A673 (cell line): ENCODE results near the gene GPC1. TPM values are rescaled to one million over a fixed set of nuclear protein-coding genes. Genes with fewer than 3 reads are reported as not detected.

ENCODE experiments used
- BruUV-seq: library from RNA; stranded (reverse); fragments of 400-500 nt; replicated peaks from 2 replicates; lab custom pipeline; 2021; lab: Mats Ljungman, UMichigan
- CTCF ChIA-PET: fragments of 300-600 bp; sonication (Branson Sonifier 250); formaldehyde crosslinking; loops from one replicate; lab custom pipeline; 2022; ENCODE audit warnings: antibody characterized with exemption; lab: Charles Lee
- POLR2A ChIA-PET: fragments of 300-600 bp; sonication (Branson Sonifier 250); formaldehyde crosslinking; loops from one replicate; lab custom pipeline; 2022; ENCODE audit warnings: antibody characterized with exemption; ENCODE audit not compliant: low non-redundant PET; lab: Charles Lee
- DNase-seq: peaks from one replicate; pipeline ENCODE4 v3.0.0-alpha.2; 2015; ENCODE audit warnings: low spot score
- H3K27ac ChIP-seq: fragments of 200-600 bp; sonication (generic); 2 replicates; pipeline ENCODE4 v1.5.1; 2016; ENCODE audit warnings: mixed run types, low read depth, mild to moderate bottlenecking, mixed read lengths, antibody characterized with exemption, low read length; ENCODE audit not compliant: poor library complexity, severe bottlenecking
- H3K27me3 ChIP-seq: fragments of 200-600 bp; sonication (generic); replicated peaks from 2 replicates; pipeline ENCODE4 v1.6.1; 2017; ENCODE audit warnings: mixed run types, low read depth, mild to moderate bottlenecking, mixed read lengths, antibody characterized with exemption, low read length; ENCODE audit not compliant: insufficient read depth, poor library complexity
- H3K36me3 ChIP-seq: fragments of 200-600 bp; sonication (generic); 2 replicates; pipeline ENCODE4 v1.6.1; 2016; ENCODE audit warnings: mixed run types, mild to moderate bottlenecking, mixed read lengths, antibody characterized with exemption, low read length; ENCODE audit not compliant: insufficient read depth, poor library complexity, severe bottlenecking
- H3K4me1 ChIP-seq: fragments of 200-600 bp; sonication (generic); 2 replicates; pipeline ENCODE4 v1.6.1; 2017; ENCODE audit warnings: mixed run types, mild to moderate bottlenecking, mixed read lengths, antibody characterized with exemption, low read length; ENCODE audit not compliant: insufficient read depth, poor library complexity, severe bottlenecking
- H3K4me3 ChIP-seq: fragments of 200-600 bp; sonication (generic); 2 replicates; pipeline ENCODE4 v1.5.1; 2016; ENCODE audit warnings: low read depth, mixed run types, mild to moderate bottlenecking, mixed read lengths, low read length; ENCODE audit not compliant: poor library complexity, severe bottlenecking
- H3K9me3 ChIP-seq: fragments of 200-600 bp; sonication (generic); 2 replicates; pipeline ENCODE4 v1.6.1; 2016; ENCODE audit warnings: mixed run types, low read depth, mild to moderate bottlenecking, mixed read lengths, antibody characterized with exemption, low read length; ENCODE audit not compliant: poor library complexity, severe bottlenecking
- CTCF ChIP-seq: fragments of 300-800, 200-600 bp; sonication (generic); conservative IDR thresholded peaks from 2 replicates; pipeline ENCODE4 v1.5.1; 2017; ENCODE audit warnings: low read depth, mild to moderate bottlenecking, antibody characterized with exemption, low read length, moderate library complexity, mixed read lengths
- EZH2 ChIP-seq: fragments of 200-600 bp; sonication (generic); IDR thresholded peaks from 2 replicates; pipeline ENCODE4 v1.6.1; 2017; ENCODE audit warnings: borderline replicate concordance, low read depth, mild to moderate bottlenecking, mixed read lengths, antibody characterized with exemption, low read length; ENCODE audit not compliant: poor library complexity, severe bottlenecking
- intact Hi-C: fragments of 100-400 bp; cut with micrococcal nuclease; formaldehyde crosslinking; loops from one replicate; pipeline ENCODE4 v1.10.0; 2022; ENCODE audit not compliant: unreplicated experiment
- total RNA-seq: library from RNA; stranded (reverse); gene quantifications from 2 replicates; pipeline ENCODE4 v1.2.3, GENCODE V29; 2021

Gene GPC1
- total RNA-seq, 1 experiment from 2014 or later = 21.2 TPM

GRCh38 chr2:240392084-240392947, 43.1 kb upstream of the GPC1 start:
- no TSS peak for BruUV-seq
- intact Hi-C loops = no loop called here
- Histone ChIP-seq H3K36me3 (no peaks in the 10 kb centered on the region), H3K4me3 (no peak overlapping the region), H3K9me3 (no peaks in the 10 kb centered on the region), H3K27me3 (no peaks in the 10 kb centered on the region), H3K27ac (no peak overlapping the region), H3K4me1 (no peaks in the 10 kb centered on the region)
- CTCF ChIA-PET = no interaction called here
- POLR2A ChIA-PET = no interaction called here
- TF ChIP-seq CTCF (no peak), EZH2 (no peak)
- no peak for DNase-seq

- CTCF ChIA-PET = no interaction called here
Observed at GRCh38 chr2:240392948-240393830, 42.3 kb upstream of the GPC1 start.

More at GRCh38 chr2:240392948-240393830, 42.3 kb upstream of the GPC1 start:
- TF ChIP-seq EZH2 (no peak), CTCF (no peak)
- DNase-seq = no peak
- Histone ChIP-seq H3K4me1 (no peaks in the 10 kb centered on the region), H3K36me3 (no peaks in the 10 kb centered on the region), H3K4me3 (no peak overlapping the region), H3K9me3 (no peaks in the 10 kb centered on the region), H3K27ac (no peak overlapping the region), H3K27me3 (no peaks in the 10 kb centered on the region)
- intact Hi-C loops = no loop called here
- POLR2A ChIA-PET = no interaction called here
- no TSS peak for BruUV-seq
